MCF 10A (cell line): Measurements from ENCODE around the gene POM121C. TPM values are rescaled to one million over a fixed set of nuclear protein-coding genes. Genes with fewer than 3 reads are reported as not detected.
"Not testable (repeated sequence)": the region's sequence is repeated elsewhere in the genome, so short reads cannot be mapped to it uniquely, and the experiment has no call there.

Source experiments
- BruUV-seq: library from RNA; stranded (reverse); fragments of 400-500 nt; replicated peaks from 2 replicates; lab custom pipeline; 2021; lab: Mats Ljungman, UMichigan
- CTCF ChIA-PET: fragments of 300-600 bp; sonication (Branson Sonifier 250); formaldehyde crosslinking; extraction: SDS; loops from one replicate; lab custom pipeline; 2021; ENCODE audit warnings: antibody characterized with exemption, inconsistent platforms; lab: Yijun Ruan, JAX
- POLR2A ChIA-PET: fragments of 300-600, 350-650 bp; sonication (Branson Sonifier 250); formaldehyde crosslinking; extraction: SDS; loops from one replicate; lab custom pipeline; 2020; ENCODE audit warnings: antibody characterized with exemption, inconsistent platforms; lab: Yijun Ruan, JAX
- DNase-seq: peaks from one replicate; pipeline ENCODE4 v3.0.0-alpha.2; 2018; ENCODE audit not compliant: unreplicated experiment
- H3K27ac Mint-ChIP-seq: one replicate; pipeline ENCODE4 v1.8.0; 2022; ENCODE audit warnings: mild to moderate bottlenecking, low read depth, mixed read lengths; ENCODE audit not compliant: unreplicated experiment
- H3K27me3 Mint-ChIP-seq: one replicate; pipeline ENCODE4 v1.8.0; 2022; ENCODE audit warnings: mixed read lengths; ENCODE audit not compliant: insufficient read depth, unreplicated experiment
- H3K36me3 Mint-ChIP-seq: one replicate; pipeline ENCODE4 v1.8.0; 2022; ENCODE audit warnings: mild to moderate bottlenecking, moderate library complexity, mixed read lengths; ENCODE audit not compliant: insufficient read depth, unreplicated experiment
- H3K4me1 Mint-ChIP-seq: one replicate; pipeline ENCODE4 v1.8.0; 2022; ENCODE audit warnings: mixed read lengths; ENCODE audit not compliant: insufficient read depth, unreplicated experiment
- H3K4me3 Mint-ChIP-seq: one replicate; pipeline ENCODE4 v1.8.0; 2022; ENCODE audit warnings: mild to moderate bottlenecking, moderate library complexity, mixed read lengths; ENCODE audit not compliant: unreplicated experiment
- H3K9me3 Mint-ChIP-seq: one replicate; pipeline ENCODE4 v1.8.0; 2022; ENCODE audit warnings: mixed read lengths; ENCODE audit not compliant: unreplicated experiment
- intact Hi-C: fragments of 100-400 bp; cut with micrococcal nuclease; formaldehyde crosslinking; loops from 2 replicates; pipeline ENCODE4 v1.14.1; 2022
- total RNA-seq: library from RNA; stranded (reverse); gene quantifications from 2 replicates; pipeline ENCODE4 v1.2.3, GENCODE V29; 2022

The POM121C gene
- total RNA-seq, 1 experiment from 2014 or later, result 42.3 TPM

DNA sequence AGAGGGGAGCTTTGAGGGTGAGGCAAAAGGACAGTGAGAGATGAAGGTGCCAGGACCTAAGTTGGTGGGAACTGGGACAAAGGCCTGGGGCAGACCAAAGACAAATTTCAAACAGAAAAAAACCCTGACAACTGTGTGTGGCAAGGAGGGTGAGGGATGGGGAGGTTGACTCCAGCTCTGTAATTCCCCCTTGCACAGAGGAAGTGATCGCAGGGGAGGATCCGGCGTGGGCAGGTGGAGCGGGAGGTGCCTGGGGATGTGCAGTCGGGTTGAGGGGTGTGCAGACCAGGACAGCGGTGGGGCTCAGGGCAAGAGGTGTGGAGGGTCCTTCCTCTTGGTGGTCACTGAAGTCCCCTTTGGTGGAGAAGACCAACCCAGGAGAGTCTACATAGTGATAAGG is 85.5 kb downstream of the POM121C start:
- H3K27me3 Mint-ChIP-seq, H3K4me3 Mint-ChIP-seq, BruUV-seq, H3K27ac Mint-ChIP-seq, H3K36me3 Mint-ChIP-seq, H3K4me1 Mint-ChIP-seq, DNase-seq, CTCF ChIA-PET, POLR2A ChIA-PET, H3K9me3 Mint-ChIP-seq, intact Hi-C loops: not testable (repeated sequence)

- H3K27me3 Mint-ChIP-seq, DNase-seq, H3K4me3 Mint-ChIP-seq, intact Hi-C loops, H3K27ac Mint-ChIP-seq, H3K36me3 Mint-ChIP-seq, BruUV-seq, CTCF ChIA-PET, H3K9me3 Mint-ChIP-seq, POLR2A ChIA-PET, H3K4me1 Mint-ChIP-seq: not testable (repeated sequence)
These were observed 87.1 kb downstream of the POM121C start for GRCh38 chr7:75398771-75399700.

DNA sequence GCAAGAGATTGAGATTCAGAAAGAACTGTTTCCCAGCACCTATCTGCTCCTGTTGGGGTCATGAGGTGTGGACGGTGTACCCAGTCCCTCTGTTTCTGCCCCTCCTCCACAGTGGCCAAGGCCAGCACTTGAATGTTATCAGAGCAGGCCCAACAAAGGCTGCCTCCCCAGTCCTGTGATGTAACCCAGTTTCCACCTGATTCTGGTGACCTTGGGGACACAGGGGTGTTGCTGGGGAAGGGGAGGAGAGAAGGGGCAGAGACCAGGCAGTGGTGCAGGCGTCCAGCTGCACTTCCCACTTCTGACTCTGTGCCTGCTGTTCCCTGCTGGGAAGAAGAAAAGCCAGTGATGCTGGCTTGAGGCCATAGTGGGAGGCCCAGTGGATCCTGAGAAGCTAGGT is 88.2 kb downstream of the POM121C start:
- H3K27me3 Mint-ChIP-seq, CTCF ChIA-PET, H3K36me3 Mint-ChIP-seq, DNase-seq, H3K9me3 Mint-ChIP-seq, H3K4me1 Mint-ChIP-seq, BruUV-seq, H3K27ac Mint-ChIP-seq, POLR2A ChIA-PET, intact Hi-C loops, H3K4me3 Mint-ChIP-seq: not testable (repeated sequence)

DNA sequence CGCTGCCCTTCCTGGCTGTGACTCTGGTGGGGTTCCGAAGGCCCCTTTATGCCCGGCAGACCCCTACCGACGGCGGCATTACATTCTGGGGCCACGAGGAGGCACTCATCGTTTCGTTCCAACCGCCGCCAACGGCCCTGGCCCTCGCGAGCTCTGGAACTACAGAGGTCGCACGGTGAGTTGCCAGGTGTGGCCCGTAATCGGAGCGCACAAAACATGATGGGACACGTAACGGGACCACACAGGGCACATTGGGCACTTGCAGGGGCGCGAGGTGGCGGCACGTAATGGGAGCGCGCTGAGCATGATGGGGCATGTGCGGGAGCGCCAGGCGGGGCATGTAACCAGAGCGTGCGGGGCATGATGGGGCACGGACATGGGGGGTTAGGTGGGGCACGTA is 90.8 kb downstream of the POM121C start, which contains the start of gene TRIM73:
Gene TRIM73, plus strand, starts transcription at position 301 of the 400 bp plus-strand sequence. CDS start 3,305 bp downstream, outside the sequence.
- H3K9me3 Mint-ChIP-seq, H3K4me3 Mint-ChIP-seq, H3K36me3 Mint-ChIP-seq, intact Hi-C loops, CTCF ChIA-PET, H3K27ac Mint-ChIP-seq, BruUV-seq, DNase-seq, H3K4me1 Mint-ChIP-seq, H3K27me3 Mint-ChIP-seq, POLR2A ChIA-PET: not testable (repeated sequence)

DNA sequence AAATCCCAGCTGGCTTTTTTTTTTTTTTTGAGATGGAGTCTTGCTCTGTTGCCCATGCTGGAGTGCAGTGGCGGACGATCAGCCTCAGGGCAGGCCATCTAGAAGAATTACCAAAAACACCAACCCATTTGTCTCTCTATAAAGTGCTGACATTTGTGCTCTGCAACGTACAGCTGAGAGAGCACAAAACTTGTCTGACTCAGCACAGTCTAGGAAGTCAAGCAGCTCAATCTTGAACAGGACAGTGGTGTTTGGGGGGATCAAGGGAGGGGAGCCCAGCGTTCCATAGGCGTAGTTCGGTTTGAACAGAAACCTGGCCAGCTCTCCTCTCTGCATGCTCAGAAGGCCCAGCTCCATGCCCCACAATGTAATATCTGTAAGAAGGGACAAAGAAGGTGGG is 92.9 kb downstream of the POM121C start:
- CTCF ChIA-PET, H3K9me3 Mint-ChIP-seq, H3K27ac Mint-ChIP-seq, H3K27me3 Mint-ChIP-seq, POLR2A ChIA-PET, H3K36me3 Mint-ChIP-seq, H3K4me3 Mint-ChIP-seq, BruUV-seq, intact Hi-C loops, H3K4me1 Mint-ChIP-seq, DNase-seq: not testable (repeated sequence)

DNA sequence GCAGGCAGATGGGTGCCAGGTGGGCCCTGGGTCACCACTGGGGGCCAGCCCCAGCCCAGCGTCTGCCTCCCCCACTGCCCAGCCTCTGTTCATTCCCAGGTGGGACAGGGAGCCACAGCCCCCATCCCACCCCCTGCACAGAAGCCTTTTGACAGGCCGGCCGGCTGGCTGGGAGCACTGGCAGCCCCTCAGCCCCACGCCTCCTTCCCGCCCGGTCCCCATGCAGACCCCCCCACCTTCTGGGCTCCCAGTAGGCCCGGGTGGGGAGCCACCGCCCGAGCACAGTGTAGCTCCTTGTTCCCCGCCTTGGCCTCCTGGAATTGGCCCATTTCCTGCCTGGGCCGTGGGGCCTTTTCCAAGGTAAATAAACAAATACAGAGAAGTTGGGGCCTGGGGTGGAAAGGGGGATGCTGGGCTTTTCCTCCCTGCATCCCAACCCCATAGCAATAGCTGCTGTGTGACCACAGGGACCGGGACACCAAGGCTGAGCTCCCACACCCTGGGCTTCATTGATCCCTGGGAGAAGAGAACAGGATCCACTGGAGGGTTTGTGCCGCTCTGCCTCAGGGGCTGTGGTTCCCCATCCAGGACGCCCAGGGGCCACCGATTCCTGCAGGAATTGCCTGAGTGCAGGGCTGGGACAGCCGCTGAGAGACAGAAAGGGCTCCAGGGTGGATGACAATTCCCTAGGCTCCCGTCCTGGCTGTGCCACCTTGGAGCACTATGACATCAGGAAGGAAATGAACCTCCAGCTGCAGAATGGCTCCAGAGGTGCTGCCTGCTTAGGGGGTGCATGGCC is 111.4 kb downstream of the POM121C start:
- DNase-seq, H3K36me3 Mint-ChIP-seq, BruUV-seq, H3K27ac Mint-ChIP-seq, H3K27me3 Mint-ChIP-seq, H3K9me3 Mint-ChIP-seq, CTCF ChIA-PET, intact Hi-C loops, POLR2A ChIA-PET, H3K4me3 Mint-ChIP-seq, H3K4me1 Mint-ChIP-seq: not testable (repeated sequence)

GRCh38 chr7:75374144-75374518 is 112.0 kb downstream of the POM121C start:
- H3K9me3 Mint-ChIP-seq, H3K27ac Mint-ChIP-seq, POLR2A ChIA-PET, H3K4me3 Mint-ChIP-seq, H3K27me3 Mint-ChIP-seq, CTCF ChIA-PET, BruUV-seq, intact Hi-C loops, H3K4me1 Mint-ChIP-seq, H3K36me3 Mint-ChIP-seq, DNase-seq: not testable (repeated sequence)

DNA sequence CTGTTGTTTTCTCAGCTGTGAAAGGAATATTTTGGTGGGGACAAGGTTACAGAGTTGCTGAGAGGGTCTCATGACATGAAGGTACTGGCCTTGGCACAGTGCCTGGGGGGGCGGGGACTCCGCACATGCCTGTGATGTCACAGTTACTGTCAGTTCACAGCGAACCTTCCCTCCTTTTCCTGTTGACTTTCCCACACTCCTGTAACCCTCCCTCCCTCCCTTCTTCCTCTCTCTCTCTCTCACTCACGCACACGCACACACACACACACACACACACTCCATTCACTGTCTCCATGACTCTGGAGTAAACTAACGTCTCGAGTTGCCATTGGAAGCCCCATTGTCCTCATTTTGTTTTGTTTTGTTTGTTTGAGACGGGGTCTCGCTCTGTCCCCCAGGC is 118.8 kb downstream of the POM121C start:
- H3K27ac Mint-ChIP-seq, H3K36me3 Mint-ChIP-seq, POLR2A ChIA-PET, H3K4me3 Mint-ChIP-seq, H3K9me3 Mint-ChIP-seq, BruUV-seq, intact Hi-C loops, H3K27me3 Mint-ChIP-seq, DNase-seq, CTCF ChIA-PET, H3K4me1 Mint-ChIP-seq: not testable (repeated sequence)
